Neural cell (in vitro differentiated cells): ENCODE measurements around the gene FBLN2. TPM values are rescaled to one million over a fixed set of nuclear protein-coding genes. Genes with fewer than 3 reads are reported as not detected.

Experiments used
- H2AFZ ChIP-seq: fragments of 200-600, 300-800 bp; sonication (generic), shearing (Covaris generic); 2 replicates; pipeline ENCODE4 v1.6.0; 2014; ENCODE audit warnings: low read depth, mild to moderate bottlenecking, antibody characterized with exemption, low read length, moderate library complexity
- H3F3A ChIP-seq: fragments of 200-600 bp; shearing (Covaris generic); 2 replicates; pipeline ENCODE4 v1.6.1; 2016; ENCODE audit warnings: mild to moderate bottlenecking, moderate library complexity, mixed read lengths, antibody characterized with exemption, low read length; ENCODE audit not compliant: insufficient read depth, poor library complexity, severe bottlenecking
- H3K27ac ChIP-seq: fragments of 200-600, 300-800 bp; sonication (generic), shearing (Covaris generic); 2 replicates; pipeline ENCODE4 v1.5.1; 2014; ENCODE audit warnings: mild to moderate bottlenecking, low read length, moderate library complexity
- H3K27me3 ChIP-seq: fragments of 300-800, 200-600 bp; sonication (generic), shearing (Covaris generic); 2 replicates; pipeline ENCODE4 v1.6.0; 2014; ENCODE audit warnings: mild to moderate bottlenecking, low read depth, low read length, moderate library complexity; ENCODE audit not compliant: insufficient read depth
- H3K36me3 ChIP-seq: fragments of 300-800, 200-600 bp; sonication (generic), shearing (Covaris generic); 2 replicates; pipeline ENCODE4 v1.5.1; 2014; ENCODE audit warnings: mild to moderate bottlenecking, antibody characterized with exemption, low read length, moderate library complexity; ENCODE audit not compliant: insufficient read depth
- H3K4me2 ChIP-seq: fragments of 300-800, 200-600 bp; sonication (generic), shearing (Covaris generic); 2 replicates; pipeline ENCODE4 v1.6.0; 2014; ENCODE audit warnings: mild to moderate bottlenecking, low read length
- H3K4me3 ChIP-seq: fragments of 300-800, 200-600 bp; sonication (generic), shearing (Covaris generic); 2 replicates; pipeline ENCODE4 v1.5.1; 2014; ENCODE audit warnings: mild to moderate bottlenecking, low read length, moderate library complexity
- H3K79me2 ChIP-seq: fragments of 200-600 bp; shearing (Covaris generic); replicated peaks from 2 replicates; pipeline ENCODE4 v1.6.0; 2014; ENCODE audit warnings: mild to moderate bottlenecking, low read length, moderate library complexity; ENCODE audit not compliant: insufficient read depth
- H3K9ac ChIP-seq: fragments of 300-800, 200-600 bp; sonication (generic), shearing (Covaris generic); 2 replicates; pipeline ENCODE4 v1.6.1; 2016; ENCODE audit warnings: mild to moderate bottlenecking, low read length, mixed read lengths
- H3K9me2 ChIP-seq: fragments of 200-600 bp; shearing (Covaris generic); 2 replicates; pipeline ENCODE4 v1.6.1; 2016; ENCODE audit warnings: mild to moderate bottlenecking, low read length, mixed read lengths; ENCODE audit not compliant: insufficient read depth
- H3K9me3 ChIP-seq: fragments of 200-600, 300-800 bp; sonication (generic), shearing (Covaris generic); 2 replicates; pipeline ENCODE4 v1.6.1; 2016; ENCODE audit warnings: mild to moderate bottlenecking, mixed run types, low read length, moderate library complexity, mixed read lengths
- H4K20me1 ChIP-seq: fragments of 200-600 bp; shearing (Covaris generic); 2 replicates; pipeline ENCODE4 v1.6.1; 2016; ENCODE audit warnings: mild to moderate bottlenecking, mixed run types; ENCODE audit not compliant: insufficient read depth
- CTCF ChIP-seq: fragments of 450-650 bp; IDR thresholded peaks from 2 replicates; pipeline ENCODE4 v1.5.1; 2014; ENCODE audit warnings: antibody characterized with exemption, mild to moderate bottlenecking, moderate library complexity; ENCODE audit not compliant: poor library complexity, severe bottlenecking
- EP300 ChIP-seq: fragments of 450-650 bp; conservative IDR thresholded peaks from 2 replicates; pipeline ENCODE4 v1.6.1; 2014; ENCODE audit warnings: antibody characterized with exemption, mild to moderate bottlenecking, moderate library complexity; ENCODE audit not compliant: poor library complexity, severe bottlenecking
- EZH2 ChIP-seq: fragments of 200-600, 300-800 bp; shearing (Covaris generic), sonication (generic); IDR thresholded peaks from 2 replicates; pipeline ENCODE4 v1.6.1; 2014; ENCODE audit warnings: antibody characterized with exemption, low read length, borderline replicate concordance, mild to moderate bottlenecking; ENCODE audit not compliant: insufficient read depth, poor library complexity, severe bottlenecking
- MXI1 ChIP-seq: fragments of 450-650 bp; conservative IDR thresholded peaks from 2 replicates; pipeline ENCODE4 v1.6.1; 2014; ENCODE audit warnings: antibody characterized with exemption, mild to moderate bottlenecking; ENCODE audit not compliant: poor library complexity, severe bottlenecking
- POLR2AphosphoS5 ChIP-seq: IDR thresholded peaks from 2 replicates; pipeline ENCODE4 v1.6.1; 2012
- RAD21 ChIP-seq: fragments of 450-650 bp; conservative IDR thresholded peaks from 2 replicates; pipeline ENCODE4 v1.6.1; 2014; ENCODE audit warnings: antibody characterized with exemption, mild to moderate bottlenecking, moderate library complexity
- REST ChIP-seq: IDR thresholded peaks from 2 replicates; pipeline ENCODE4 v1.6.1; 2012; ENCODE audit warnings: borderline replicate concordance
- SMC3 ChIP-seq: fragments of 450-650 bp; conservative IDR thresholded peaks from 2 replicates; pipeline ENCODE4 v1.6.1; 2014; ENCODE audit warnings: antibody characterized with exemption, mild to moderate bottlenecking, moderate library complexity; ENCODE audit not compliant: poor library complexity
- TAF1 ChIP-seq: IDR thresholded peaks from 2 replicates; pipeline ENCODE4 v1.6.1; 2012; ENCODE audit warnings: low read depth
- polyA plus RNA-seq: library from polyadenylated mRNA; depleted of rRNA; stranded (reverse); fragments of >200 nt; gene quantifications from 2 replicates; pipeline ENCODE4 v1.2.3, GENCODE V29; 2014

The FBLN2 gene
- polyA plus RNA-seq, 1 donor from 2014 or later = 0.37 TPM

- H3K27me3 ChIP-seq = no peaks in the 10 kb centered on the region
- H3K9me3 ChIP-seq = no peaks in the 10 kb centered on the region
- no peak overlapping the region for H3K4me2 ChIP-seq
- no peak overlapping the region for H2AFZ ChIP-seq
- TF ChIP-seq POLR2AphosphoS5 (no peak), MXI1 (no peak), RAD21 (no peak), TAF1 (no peak), SMC3 (no peak), EP300 (no peak)
- H3K27ac ChIP-seq = no peak overlapping the region
- H4K20me1 ChIP-seq = no peaks in the 10 kb centered on the region
- no peaks in the 10 kb centered on the region for H3K79me2 ChIP-seq
- H3K9me2 ChIP-seq = no peaks in the 10 kb centered on the region
- no peaks in the 10 kb centered on the region for H3F3A ChIP-seq
- H3K36me3 ChIP-seq = no peaks in the 10 kb centered on the region
- no peak overlapping the region for H3K4me3 ChIP-seq
- no peak overlapping the region for H3K9ac ChIP-seq
Measured at GRCh38 chr3:13651775-13652428, 103.0 kb downstream of the FBLN2 start.

- Histone ChIP-seq H3K9me2 (no peaks in the 10 kb centered on the region), H3K79me2 (no peaks in the 10 kb centered on the region), H3K4me2 (no peak overlapping the region), H2AFZ (no peak overlapping the region), H3K27ac (no peak overlapping the region), H3K9ac (no peak overlapping the region), H3K9me3 (no peaks in the 10 kb centered on the region), H4K20me1 (no peaks in the 10 kb centered on the region), H3F3A (no peaks in the 10 kb centered on the region), H3K4me3 (no peak overlapping the region), H3K27me3 (no peaks in the 10 kb centered on the region), H3K36me3 (no peaks in the 10 kb centered on the region)
- TF ChIP-seq CTCF = no peak
- TF ChIP-seq RAD21 = no peak
- TF ChIP-seq EZH2 = no peak
- no peak for TF ChIP-seq SMC3
- TF ChIP-seq EP300 = no peak
- TF ChIP-seq REST = no peak
- no peak for TF ChIP-seq MXI1
- TF ChIP-seq POLR2AphosphoS5 = no peak
- TF ChIP-seq TAF1 = no peak
Measured at GRCh38 chr3:13652728-13653127, 103.8 kb downstream of the FBLN2 start.
